HG02763 (cell line): ENCODE measurements around the gene ARID1B.

ENCODE experiments used
- ATAC-seq: cut with Tn5 transposase; IDR thresholded peaks from one replicate; pipeline ENCODE4 v1.9.1; 2021; ENCODE audit warnings: mild to moderate bottlenecking, moderate library complexity; ENCODE audit not compliant: unreplicated experiment

The ARID1B gene

DNA sequence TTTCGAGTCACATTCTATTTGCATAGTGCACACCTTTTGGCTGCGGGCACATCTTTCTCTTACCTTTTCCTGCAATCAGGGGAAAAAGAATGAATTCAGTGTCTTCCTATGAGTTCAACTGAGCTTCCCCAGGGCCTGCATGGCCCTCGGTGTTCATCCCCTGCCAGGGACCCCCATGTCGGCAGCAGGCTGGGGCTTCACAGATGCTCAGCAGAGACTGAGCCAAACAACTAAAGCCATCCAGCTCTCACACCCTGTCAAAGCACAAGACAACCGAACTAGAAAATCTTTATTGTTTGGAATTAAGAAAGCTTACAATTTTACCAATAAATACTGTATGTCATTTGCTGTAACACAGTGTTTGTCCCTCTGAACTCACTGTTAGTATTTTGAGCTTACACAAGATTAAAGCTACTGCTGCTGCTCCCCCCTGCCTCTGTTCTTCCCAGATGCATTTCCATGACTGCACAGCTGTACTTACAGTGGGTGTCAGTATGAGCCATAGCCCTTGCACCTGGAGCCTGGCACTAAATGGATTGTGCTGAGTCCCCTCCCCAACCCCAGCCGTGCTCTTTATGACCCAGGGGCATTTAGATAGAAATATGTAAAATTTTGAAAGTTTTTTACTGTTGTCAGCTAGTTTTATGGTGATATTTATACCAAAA lies 340.4 kb downstream of the ARID1B start:
- no peak for ATAC-seq

DNA sequence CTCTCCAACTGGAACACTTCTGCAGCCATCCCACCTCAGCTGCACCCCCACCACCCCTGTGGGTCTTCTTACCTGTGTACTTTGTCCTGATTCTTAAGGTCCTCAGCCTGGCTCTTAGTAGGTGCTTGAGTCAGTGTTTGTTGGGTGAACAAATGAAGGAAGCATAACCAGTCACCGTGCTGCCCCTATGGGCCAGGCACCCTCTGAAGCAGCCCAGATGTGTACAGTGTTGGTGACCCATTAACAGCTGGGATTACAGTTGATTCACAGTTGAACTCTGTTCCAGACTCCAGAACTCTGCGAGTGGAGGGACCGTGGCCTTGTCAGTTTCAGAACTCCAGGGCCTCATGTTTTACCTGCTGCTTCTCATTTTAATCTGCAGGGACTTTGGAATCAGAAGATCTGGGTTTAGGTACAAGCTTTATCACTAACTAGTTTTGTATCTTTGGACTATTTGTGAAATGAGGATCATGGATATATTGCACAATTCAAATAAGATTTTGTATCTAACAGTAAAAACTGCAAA lies 342.4 kb downstream of the ARID1B start:
- ATAC-seq = no peak

DNA sequence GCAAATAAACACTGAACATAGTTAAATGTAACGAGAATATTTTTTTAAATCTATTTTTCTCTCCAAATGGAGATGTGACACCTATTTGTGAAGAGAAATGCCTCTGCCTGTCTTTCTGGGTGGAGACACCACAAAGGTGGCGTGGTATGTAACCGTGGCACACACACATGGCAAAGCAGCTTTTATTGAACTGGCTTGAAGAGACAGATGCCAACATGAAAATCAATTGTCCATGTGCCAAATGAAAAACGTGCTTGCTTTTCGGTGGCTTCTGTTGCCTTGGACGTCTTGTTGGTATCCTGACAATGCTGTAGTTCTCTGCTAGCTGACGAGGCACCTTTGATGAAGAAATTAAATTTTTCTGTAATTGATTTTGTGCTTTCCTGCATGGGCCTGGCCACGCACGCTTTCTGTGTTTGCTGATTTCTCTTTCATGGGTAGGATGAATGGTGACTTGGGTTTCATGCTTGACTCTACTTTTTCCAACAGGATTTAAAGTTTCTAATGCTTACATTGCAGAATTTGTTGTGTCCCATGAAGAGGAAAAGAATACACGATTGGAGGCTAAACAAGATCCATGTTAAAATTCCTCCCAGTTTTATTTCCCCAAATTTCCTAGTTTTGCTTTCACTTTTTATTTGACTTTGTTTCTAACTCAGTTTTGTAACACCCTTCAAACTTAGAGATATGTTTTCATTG lies 343.5 kb downstream of the ARID1B start:
- no peak for ATAC-seq

DNA sequence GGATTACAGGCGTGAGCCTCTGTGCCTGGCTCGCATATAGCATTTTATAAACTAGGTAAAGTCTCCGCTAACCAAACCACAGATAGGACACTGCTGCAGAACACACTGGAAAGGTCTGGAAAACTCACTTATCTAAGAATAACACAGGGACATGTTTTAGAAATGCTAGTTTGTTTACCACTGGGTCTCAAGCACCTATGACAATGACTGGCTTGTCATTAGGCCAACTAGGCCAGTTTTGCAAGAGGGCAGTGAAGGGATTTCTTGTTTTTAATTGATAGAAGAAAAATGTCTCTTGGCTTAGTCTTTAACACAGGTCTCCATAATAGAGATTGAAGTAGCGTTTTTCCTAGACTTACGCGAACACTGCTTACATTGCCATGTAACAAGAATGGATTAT lies 344.7 kb downstream of the ARID1B start:
- ATAC-seq = no peak

DNA sequence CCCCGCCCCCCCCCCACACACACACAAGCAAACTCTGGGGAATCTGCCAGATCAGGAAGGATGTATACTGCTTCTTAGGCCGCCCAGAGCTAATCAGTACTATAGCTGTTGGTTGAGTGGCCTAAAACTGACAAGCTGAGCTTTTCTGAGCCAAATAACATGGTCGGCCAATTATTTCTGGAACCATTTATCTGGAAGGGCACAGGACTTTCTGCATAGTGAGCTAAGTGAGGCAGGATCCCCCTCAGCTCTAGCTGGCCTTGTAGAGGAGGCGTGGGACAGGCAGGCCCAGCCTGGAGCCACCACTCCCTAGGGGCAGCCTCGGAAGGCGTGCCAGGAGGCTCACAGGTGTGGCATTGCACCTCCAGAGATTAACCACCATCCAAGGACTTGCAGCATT lies 346.1 kb downstream of the ARID1B start:
- no peak for ATAC-seq

DNA sequence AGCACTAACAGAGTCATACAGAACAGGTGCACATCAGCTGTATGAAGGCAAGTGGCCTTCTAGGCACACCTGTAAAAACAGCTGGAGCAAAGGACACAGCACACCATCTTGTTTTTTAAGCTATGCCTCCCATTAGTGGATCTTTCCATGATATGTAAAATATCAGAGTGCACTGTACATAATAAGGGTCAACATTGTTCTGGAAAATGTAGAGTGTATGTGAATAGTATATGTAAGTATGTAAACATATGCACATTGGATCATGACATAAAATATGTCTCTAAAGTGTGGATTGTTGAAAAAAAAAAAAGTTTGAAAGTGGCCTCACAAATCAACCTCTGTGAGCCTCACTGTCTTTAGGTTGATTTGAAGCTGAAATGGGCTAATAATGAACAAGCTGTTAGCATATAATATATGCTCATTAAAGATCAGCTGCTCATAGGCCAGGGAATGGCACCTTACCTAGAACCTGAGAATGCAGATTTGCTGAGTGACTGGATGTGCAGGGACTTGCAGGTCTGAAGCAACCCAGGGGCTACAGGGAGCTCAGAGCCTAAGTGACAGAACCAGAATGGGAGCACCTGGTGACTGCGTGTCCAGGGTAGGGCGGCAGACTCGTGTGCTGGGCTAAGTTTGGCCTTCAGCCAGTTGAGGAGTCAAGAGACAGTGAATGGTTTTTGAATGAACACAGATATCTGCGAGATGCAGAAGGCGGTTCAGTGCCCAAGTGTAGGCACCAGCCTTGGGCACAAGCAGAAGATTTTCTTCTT lies 347.5 kb downstream of the ARID1B start:
- ATAC-seq = no peak

DNA sequence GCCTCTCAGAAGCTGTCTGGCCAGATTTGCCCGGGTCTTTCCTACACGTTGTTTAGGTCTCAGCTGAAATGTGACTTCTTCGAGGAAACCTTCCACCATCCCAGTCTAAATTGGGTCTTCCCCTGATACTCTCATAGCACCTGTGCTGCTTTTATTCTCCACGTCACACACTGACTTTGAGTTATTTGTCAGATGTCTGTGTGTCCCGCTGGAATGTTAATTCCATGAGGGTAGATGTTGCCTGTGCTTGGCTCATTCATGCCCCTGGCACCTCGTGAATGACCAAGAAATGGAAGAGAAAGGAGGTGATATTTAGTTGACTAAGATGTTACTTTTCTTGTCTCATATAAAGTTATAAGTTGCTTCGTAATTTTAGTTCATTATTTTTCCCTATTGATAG lies 348.4 kb downstream of the ARID1B start:
- ATAC-seq = no peak

DNA sequence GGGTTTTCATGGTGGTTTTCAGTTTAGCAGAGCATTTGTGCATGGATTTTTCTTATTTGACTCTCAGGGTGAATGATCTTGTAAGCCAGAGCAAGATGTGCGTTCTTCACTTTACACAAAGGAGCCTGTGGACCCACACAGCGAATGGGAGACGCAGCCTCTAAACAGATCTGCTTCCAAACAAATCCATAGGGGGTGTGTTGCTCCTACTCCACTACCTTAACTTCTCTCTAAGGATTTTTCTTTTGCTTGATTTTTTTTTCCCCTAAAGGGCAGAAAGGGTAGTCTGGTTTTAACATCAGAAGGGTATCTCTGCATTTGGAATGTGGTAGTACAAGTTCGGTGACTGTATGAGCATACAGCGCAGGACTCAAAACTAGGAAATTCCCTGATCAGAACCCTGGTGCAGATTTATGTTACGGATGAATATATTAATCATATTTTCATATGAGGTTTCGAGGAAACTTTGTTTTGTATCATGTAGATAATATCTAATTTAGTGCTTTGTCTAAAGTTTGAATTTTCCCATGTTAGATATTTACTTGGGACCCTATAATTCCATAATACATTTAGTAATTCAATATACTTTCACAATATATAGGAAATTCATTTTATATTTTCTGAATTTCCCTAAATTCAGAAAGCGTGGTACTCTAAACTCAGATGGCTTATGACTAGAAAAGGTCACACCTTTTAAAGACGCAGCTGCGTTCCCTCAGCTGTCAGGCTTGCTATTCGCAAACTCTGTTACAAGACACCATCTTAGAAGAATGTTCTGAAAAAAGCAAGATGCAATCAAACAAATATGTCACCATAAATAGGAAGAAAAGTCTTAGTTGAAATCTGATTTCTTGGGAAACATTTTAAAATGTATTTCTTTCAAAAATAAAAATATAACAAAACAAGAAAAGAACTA lies 349.3 kb downstream of the ARID1B start:
- no peak for ATAC-seq

DNA sequence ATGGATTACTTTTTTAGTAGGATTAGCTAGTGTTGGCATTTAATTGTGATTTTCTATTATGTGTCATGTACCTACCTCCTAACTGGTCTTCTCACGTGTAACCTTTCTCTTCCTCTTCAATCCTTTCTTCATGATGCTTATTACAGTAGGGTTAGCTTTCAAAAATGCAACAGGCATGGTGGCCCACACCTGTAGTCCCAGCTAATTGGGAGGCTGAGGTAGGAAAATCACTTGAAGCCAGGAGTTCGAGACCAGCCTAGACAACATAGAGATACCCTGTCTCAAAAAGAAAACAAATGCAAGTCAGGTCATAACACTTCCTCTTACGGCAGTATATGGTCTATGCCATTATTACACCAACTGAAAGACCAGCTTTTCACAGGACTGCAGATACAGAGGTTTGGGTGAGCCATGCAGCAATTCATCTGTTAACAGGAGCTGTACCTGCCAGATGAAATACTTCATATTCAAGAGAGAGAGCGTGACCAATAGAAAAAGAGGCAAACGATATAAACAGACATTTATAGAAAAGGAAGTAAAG lies 351.1 kb downstream of the ARID1B start:
- no peak for ATAC-seq

DNA sequence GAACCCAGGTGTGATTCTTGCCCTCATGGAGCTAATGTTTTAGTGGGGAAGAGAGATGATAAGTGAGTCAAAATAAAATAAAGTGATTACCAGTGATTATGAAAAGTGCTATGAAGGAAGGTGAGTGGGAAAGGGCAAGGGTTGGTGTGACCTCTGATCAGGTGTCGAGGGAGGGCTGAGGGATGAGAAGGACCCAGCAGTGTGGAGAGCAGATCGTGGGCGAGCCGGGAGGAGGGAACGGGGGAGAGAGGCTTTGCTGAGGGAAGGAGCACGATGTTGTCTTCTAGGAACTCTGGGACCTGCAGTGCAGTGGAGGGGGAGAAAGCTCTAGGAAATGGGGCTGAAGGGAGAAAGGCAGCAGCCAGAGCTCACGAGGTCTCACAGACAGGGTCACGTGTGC lies 354.1 kb downstream of the ARID1B start:
- ATAC-seq = no peak

DNA sequence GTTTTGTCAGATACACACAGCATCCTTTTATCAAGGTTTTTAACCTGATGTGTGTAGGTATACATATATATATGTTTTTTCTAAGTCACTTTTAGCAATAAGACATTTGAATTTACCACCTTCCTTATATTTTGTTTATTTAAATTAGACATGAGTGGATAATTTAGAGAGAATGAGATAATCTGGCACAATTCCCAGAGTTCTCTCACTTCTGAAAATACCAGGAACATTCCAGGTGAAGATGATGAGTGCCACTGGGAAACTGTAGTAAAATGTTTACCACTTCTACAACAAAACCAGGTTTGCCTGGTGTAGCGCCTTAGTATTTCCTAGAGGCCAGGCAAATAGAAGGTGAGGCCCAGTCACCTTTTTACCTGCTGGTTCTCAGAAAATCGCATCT lies 356.7 kb downstream of the ARID1B start:
- no peak for ATAC-seq

DNA sequence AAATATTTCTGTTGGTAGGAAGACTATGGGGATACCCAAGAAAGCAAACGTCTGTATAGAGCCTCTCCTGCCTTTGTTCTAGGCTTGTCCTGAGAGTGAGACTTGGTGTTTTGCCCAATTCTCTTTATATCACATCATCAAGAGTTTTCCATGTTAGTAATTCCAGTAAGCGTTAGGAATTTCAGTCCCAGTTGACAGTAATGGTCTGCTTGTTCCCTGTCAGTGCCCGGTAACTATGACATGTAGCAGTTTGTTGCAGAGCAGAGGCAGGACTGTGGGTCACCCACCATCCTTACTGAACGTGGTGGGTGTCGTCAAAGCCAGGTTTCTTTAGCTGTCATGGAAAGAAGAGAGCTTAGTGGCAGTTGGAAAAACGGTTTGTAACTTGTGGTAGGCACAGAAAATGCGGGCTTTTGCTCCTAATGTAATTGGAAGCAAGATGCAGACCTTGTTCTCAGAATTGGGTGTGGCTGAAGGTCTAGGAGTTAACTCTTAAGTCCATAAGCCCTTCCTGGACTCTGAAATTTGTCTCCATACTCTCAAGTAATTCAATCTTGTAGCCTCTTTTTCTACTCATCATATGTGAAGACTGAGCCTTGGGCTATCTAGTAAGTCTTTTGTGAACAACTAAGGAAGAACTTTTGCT lies 357.3 kb downstream of the ARID1B start:
- no peak for ATAC-seq

DNA sequence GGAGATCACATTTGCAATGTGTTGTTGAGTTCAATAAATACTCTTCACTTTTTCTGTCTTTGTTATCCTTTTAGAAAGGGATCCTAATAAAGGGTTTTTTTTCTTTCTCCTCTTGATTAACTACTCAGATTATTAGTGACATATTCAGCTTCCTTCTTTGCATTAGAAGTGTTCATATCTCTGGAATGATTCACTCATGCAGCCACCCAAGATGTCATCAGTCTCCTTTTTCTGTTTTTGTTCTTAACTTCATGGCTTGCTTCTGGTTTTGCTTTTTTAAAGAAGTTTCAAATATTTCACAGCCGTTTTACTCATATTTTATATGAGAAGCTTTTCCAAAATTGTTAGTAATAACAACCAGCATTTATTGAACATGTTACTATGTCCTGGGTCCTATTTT lies 358.5 kb downstream of the ARID1B start:
- no peak for ATAC-seq

DNA sequence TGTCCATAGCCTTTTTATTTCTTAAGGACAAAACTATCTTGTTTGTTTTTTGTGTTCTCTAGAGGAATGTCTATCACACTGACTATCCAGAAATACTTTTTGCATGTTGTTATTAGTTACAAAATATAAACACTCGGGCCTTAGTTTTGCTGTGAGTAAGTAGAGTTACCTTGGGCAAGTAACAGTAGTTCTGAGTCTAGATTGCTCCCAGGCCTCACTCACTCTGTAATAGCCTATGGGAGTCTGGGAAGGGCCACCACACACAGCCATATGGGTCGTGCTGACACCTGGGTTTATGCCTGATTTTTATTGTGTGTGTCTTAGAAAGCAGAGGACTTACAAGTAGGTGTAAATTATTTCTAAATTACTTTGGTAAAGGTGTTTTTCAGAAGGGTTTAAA lies 360.3 kb downstream of the ARID1B start:
- ATAC-seq = no peak

DNA sequence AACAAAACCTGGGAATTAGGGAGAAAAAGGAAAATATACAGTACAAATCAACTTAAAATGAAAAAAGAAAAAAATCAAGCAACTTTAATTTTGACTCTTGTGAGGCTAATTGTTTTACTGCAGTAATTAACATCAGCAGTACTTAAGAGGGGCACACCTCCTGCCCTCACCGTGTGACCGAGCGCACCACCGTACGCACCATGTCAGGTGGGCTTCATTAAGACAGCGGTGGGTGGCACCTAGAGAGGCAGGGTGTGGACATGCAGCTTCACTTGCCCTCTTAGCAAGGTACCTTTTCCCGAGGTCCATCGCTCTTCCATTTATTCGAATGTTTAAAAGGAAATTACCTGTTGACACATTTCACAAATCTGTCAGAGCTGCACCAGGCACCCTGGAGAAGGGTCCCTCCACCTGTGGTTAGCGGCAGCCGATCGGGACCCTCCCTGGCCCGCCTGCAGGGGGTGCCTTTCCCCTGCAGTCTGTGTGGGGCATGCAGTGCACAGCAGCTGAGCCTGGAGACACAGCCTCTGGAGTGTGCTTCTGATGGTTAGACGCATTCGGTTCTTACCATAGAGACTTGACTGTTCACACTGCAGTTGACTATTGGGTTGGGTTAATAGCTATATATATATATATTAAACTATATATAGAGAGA lies 362.0 kb downstream of the ARID1B start:
- no peak for ATAC-seq

DNA sequence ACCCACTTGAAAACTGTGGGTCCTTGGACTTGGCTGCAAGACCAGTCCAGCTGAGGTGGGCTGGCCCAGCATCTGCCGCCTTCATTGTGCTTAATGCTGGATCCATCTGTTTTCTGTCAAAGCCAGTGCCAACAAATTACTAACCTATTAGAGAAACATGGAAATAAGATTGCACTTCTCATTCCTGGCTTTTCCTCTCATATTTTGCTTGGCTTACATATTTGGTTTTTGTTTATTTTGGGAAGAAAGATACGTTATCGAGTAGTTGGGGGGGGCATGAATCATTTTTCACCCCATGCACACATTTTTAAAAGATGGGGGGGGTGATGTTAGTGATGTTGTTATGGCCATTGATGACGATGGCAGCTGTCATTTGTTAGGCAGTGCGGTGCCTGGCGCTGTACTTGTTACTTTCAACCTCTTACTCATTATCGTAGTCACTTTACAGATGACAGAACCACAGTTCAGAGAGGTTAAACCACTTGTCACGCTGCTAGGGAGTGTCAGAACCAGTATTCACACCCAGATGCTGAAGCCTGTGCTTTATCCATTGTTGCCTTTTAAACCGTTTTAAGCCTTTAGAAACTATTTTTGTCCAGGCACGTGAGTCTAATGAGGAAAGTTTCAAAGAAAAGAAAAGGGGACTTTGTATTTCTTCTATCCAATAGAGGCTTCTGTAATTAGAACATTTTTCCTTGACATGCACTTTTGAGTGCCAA lies 366.2 kb downstream of the ARID1B start:
- no peak for ATAC-seq

DNA sequence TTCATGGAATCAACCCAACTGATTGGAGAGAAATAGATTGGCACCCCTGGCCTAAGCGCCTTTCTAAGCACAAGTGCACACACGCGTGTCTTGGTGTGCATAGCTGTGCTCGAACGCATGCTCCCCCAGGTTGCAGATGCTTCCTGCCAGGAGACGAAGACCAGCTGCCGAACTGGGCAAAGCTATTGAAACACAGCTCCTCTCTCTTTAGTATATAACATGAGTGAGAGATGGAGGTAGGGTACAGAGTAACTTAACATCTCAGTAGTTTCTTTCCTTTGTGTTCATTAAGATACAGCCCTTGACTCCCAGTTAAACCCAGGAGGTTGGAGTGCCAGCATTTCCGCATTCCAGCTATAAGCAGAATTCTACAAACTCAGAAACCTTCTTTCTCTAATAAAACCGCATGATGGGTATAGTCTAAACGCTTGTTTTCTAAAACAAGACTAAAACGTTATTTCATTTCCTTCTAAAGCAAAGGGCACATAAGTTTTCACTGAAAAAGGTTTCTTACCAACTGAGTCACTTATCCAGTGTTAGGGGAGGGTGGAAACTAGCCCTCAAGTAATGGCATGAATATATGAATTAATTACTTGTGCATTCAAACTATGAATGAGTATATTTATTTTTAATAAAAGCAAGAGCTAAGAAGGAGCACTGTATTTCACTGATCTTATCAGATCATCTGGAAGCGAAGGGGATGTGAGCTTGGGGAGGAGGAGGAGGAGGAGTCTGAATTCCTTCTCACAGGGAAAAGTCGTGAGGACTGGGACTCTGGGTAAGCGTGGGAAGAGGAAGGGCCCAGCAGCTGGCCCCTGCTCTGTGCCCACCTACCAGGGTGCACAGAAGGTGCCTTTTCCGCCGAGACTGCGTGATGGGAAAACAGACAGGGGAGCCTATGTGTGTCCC lies 367.0 kb downstream of the ARID1B start:
- ATAC-seq = no peak
